Measurements from ENCODE around the gene TANC2. TPM values are rescaled to one million over a fixed set of nuclear protein-coding genes. Genes with fewer than 3 reads are reported as not detected.

The TANC2 gene
- total RNA-seq, 1 donor from 2014 or later, result 53.4 TPM

DNA sequence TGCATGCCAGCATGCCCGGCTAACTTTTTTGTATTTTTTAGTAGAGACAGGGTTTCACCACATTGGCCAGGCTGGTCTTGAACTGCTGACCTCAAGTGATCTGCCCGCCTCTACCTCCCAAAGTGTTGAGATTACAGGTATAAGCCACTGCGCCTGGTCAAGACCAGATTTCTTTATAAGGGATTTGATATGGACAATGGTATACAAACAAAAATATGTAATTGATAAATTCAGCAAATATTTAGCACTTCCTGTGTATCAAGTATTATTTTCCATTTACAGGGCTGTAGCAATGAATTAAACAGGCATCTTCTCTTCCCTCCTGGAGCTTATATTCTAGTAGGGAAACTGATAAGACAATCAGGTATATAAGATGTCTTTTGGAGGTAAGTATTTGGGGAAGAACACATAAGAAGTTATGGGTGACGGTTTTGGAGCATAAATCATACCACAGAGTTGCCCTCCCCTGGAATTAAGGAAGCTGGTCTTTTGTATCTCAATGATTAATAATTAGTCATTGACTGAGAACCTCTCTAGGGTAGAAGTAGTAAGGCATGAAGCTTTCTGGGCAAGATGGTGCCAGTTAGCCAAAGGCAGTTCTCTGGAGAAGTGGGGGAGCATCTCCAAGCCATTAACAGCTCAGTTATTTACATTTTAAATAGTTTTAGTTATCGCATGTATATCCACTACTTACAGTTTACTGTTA is 35.8 kb downstream of the TANC2 start:
- no peak for DNase-seq

DNA sequence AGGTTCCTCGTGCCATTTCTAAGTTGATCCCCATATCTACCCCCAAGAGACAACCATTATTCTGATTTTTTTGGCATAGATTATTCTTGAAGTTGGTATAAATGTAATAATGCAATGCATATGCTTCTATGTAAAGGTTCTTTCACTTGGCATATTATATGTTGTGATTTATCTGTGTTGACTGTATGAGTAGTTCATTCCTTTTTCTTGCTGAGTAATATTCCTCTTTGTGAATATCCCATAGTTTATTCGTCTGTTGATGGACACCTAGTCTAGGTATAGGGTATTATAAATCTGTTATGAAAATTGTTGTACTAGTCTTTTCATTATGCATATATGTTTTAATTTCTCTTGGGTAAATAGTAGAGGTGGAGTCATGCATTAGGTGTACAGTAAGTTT is 36.6 kb downstream of the TANC2 start:
- no peak for DNase-seq

DNA sequence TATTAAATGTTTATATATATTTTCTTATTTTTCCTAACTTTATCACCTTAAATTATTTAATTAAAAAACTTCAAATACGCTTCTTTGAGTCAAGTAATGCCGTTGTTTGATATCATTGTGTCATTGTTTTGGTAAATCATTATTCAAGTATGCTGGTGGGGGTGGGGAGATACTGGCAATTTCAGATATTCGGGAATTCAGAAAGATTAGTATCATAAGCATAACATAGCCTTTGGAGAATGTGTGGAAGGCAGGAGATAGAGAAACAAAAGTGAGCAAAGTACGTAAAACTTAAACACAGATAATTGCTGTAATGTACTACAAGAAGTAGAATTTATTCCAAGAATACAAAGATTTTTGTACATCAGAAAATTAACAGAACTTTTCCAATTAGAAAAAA is 49.8 kb downstream of the TANC2 start:
- no peak for DNase-seq

Small RNA genes within 50 kb of the gene (small RNA-seq; reads per million reads assigned to genes)
- not detected for gene MIR633 (ENCODE audit: low replicate concordance)

Other genes starting within 250 kb of the TANC2 start
- not detected for gene MARCHF10, start 157.9 kb upstream of the TANC2 start, total RNA-seq

Measured in skin of body (tissue), 3 donors.